Central memory CD8-positive, alpha-beta T cell (primary cell): Measurements from ENCODE around the gene SLC17A3.

Source experiments
- ATAC-seq: fragments of 150-1000 bp; cut with Tn5 transposase; replicated peaks from 2 replicates; pipeline ENCODE4 v1.10.0; 2022; ENCODE audit warnings: mild to moderate bottlenecking, moderate FRiP score, moderate number of reproducible peaks; ENCODE audit not compliant: poor library complexity, severe bottlenecking; ENCODE audit errors: extremely low read depth
- DNase-seq, 2 donors: peaks; one replicate each; pipeline ENCODE4 v3.0.0; 2021; ENCODE audit warnings: low spot score in 2 of 2
- H3K27ac Mint-ChIP-seq: one replicate; pipeline ENCODE4 v1.8.0; 2022; ENCODE audit warnings: low read depth, mild to moderate bottlenecking, moderate library complexity, mixed read lengths
- H3K27me3 Mint-ChIP-seq: one replicate; pipeline ENCODE4 v1.8.0; 2022; ENCODE audit warnings: mixed read lengths
- H3K36me3 Mint-ChIP-seq: one replicate; pipeline ENCODE4 v1.8.0; 2022; ENCODE audit warnings: mild to moderate bottlenecking, moderate library complexity, mixed read lengths; ENCODE audit not compliant: insufficient read depth
- H3K4me1 Mint-ChIP-seq: one replicate; pipeline ENCODE4 v1.8.0; 2022; ENCODE audit warnings: mixed read lengths
- H3K4me3 Mint-ChIP-seq: one replicate; pipeline ENCODE4 v1.8.0; 2022; ENCODE audit warnings: mild to moderate bottlenecking, moderate library complexity, mixed read lengths
- H3K9me3 Mint-ChIP-seq: one replicate; pipeline ENCODE4 v1.8.0; 2022; ENCODE audit warnings: mixed read lengths

SLC17A3 gene

GRCh38 chr6:25874118-25874517 lies at the start of gene SLC17A3:
SLC17A3 (minus strand) TSS chr6:25874243; CDS start chr6:25868387, 5,856 bp downstream.
- no peak for ATAC-seq
- H3K36me3 Mint-ChIP-seq: peaks cover 2% of the 10 kb centered on the region
- peak within 1 kb of the TSS; percentile 74 for H3K27ac Mint-ChIP-seq
- DNase-seq: no peak
- no peaks in the 10 kb centered on the region for H3K27me3 Mint-ChIP-seq
- H3K9me3 Mint-ChIP-seq: no peaks in the 10 kb centered on the region
- H3K4me3 Mint-ChIP-seq: no peak within 1 kb of the TSS
- H3K4me1 Mint-ChIP-seq: peaks cover 26% of the 10 kb centered on the region

GRCh38 chr6:25922301-25922700 lies 48.3 kb upstream of the SLC17A3 start:
- H3K4me3 Mint-ChIP-seq: no peak overlapping the region
- no peak for DNase-seq

GRCh38 chr6:25921525-25922203 lies 47.6 kb upstream of the SLC17A3 start:
- H3K4me1 Mint-ChIP-seq: no peaks in the 10 kb centered on the region

More at GRCh38 chr6:25922301-25922700, 48.3 kb upstream of the SLC17A3 start:
- Mint-ChIP-seq H3K27ac (no peak overlapping the region), H3K4me1 (no peaks in the 10 kb centered on the region), H3K36me3 (no peaks in the 10 kb centered on the region), H3K9me3 (no peaks in the 10 kb centered on the region), H3K27me3 (peaks cover 10% of the 10 kb centered on the region)
- no peak for ATAC-seq

GRCh38 chr6:25919657-25920056 lies 45.6 kb upstream of the SLC17A3 start:
- Mint-ChIP-seq H3K27ac (no peak overlapping the region), H3K27me3 (peaks cover 18% of the 10 kb centered on the region), H3K9me3 (no peaks in the 10 kb centered on the region), H3K4me1 (no peaks in the 10 kb centered on the region), H3K4me3 (no peak overlapping the region), H3K36me3 (no peaks in the 10 kb centered on the region)
- no peak for DNase-seq
- ATAC-seq: no peak

More at GRCh38 chr6:25921525-25922203, 47.6 kb upstream of the SLC17A3 start:
- no peak overlapping the region for H3K4me3 Mint-ChIP-seq
- H3K27me3 Mint-ChIP-seq: peaks cover 10% of the 10 kb centered on the region
- DNase-seq (no peak), ATAC-seq (no peak)
- no peaks in the 10 kb centered on the region for H3K36me3 Mint-ChIP-seq
- no peak overlapping the region for H3K27ac Mint-ChIP-seq
- no peaks in the 10 kb centered on the region for H3K9me3 Mint-ChIP-seq

GRCh38 chr6:25918083-25918683 lies 44.1 kb upstream of the SLC17A3 start:
- Mint-ChIP-seq H3K27ac (no peak overlapping the region), H3K9me3 (no peaks in the 10 kb centered on the region), H3K4me1 (no peaks in the 10 kb centered on the region), H3K4me3 (no peak overlapping the region), H3K27me3 (peaks cover 21% of the 10 kb centered on the region), H3K36me3 (no peaks in the 10 kb centered on the region)
- DNase-seq (no peak), ATAC-seq (no peak)

- no peaks in the 10 kb centered on the region for H3K36me3 Mint-ChIP-seq
- no peak overlapping the region for H3K27ac Mint-ChIP-seq
- H3K27me3 Mint-ChIP-seq: peaks cover 29% of the 10 kb centered on the region
- no peaks in the 10 kb centered on the region for H3K4me1 Mint-ChIP-seq
- ATAC-seq (no peak), DNase-seq (no peak)
- H3K9me3 Mint-ChIP-seq: no peaks in the 10 kb centered on the region
- no peak overlapping the region for H3K4me3 Mint-ChIP-seq
These were observed 42.9 kb upstream of the SLC17A3 start for GRCh38 chr6:25916789-25917490.

GRCh38 chr6:25916330-25916729 lies 42.3 kb upstream of the SLC17A3 start:
- no peaks in the 10 kb centered on the region for H3K9me3 Mint-ChIP-seq
- H3K27me3 Mint-ChIP-seq: peaks cover 29% of the 10 kb centered on the region
- no peaks in the 10 kb centered on the region for H3K4me1 Mint-ChIP-seq
- no peak overlapping the region for H3K4me3 Mint-ChIP-seq
- H3K36me3 Mint-ChIP-seq: no peaks in the 10 kb centered on the region
- ATAC-seq (no peak), DNase-seq (no peak)
- no peak overlapping the region for H3K27ac Mint-ChIP-seq

- no peak overlapping the region for H3K27ac Mint-ChIP-seq
- no peaks in the 10 kb centered on the region for H3K4me1 Mint-ChIP-seq
- H3K9me3 Mint-ChIP-seq: no peaks in the 10 kb centered on the region
- H3K27me3 Mint-ChIP-seq: peaks cover 29% of the 10 kb centered on the region
- H3K36me3 Mint-ChIP-seq: no peaks in the 10 kb centered on the region
- H3K4me3 Mint-ChIP-seq: no peak overlapping the region
- DNase-seq (no peak), ATAC-seq (no peak)
These were observed 39.7 kb upstream of the SLC17A3 start for GRCh38 chr6:25913741-25914140.

GRCh38 chr6:25911351-25911750 lies 37.3 kb upstream of the SLC17A3 start:
- DNase-seq (no peak), ATAC-seq (no peak)
- Mint-ChIP-seq H3K36me3 (peaks cover under 1% of the 10 kb centered on the region), H3K9me3 (no peaks in the 10 kb centered on the region), H3K4me3 (no peak overlapping the region), H3K4me1 (no peaks in the 10 kb centered on the region), H3K27ac (no peak overlapping the region), H3K27me3 (peaks cover 36% of the 10 kb centered on the region)

- DNase-seq (no peak), ATAC-seq (no peak)
- Mint-ChIP-seq H3K27me3 (peaks cover 51% of the 10 kb centered on the region), H3K4me3 (no peak overlapping the region), H3K36me3 (peaks cover 2% of the 10 kb centered on the region), H3K4me1 (no peaks in the 10 kb centered on the region), H3K9me3 (no peaks in the 10 kb centered on the region), H3K27ac (no peak overlapping the region)
These were observed 33.5 kb upstream of the SLC17A3 start for GRCh38 chr6:25907475-25908014.

GRCh38 chr6:25903467-25904099 lies 29.5 kb upstream of the SLC17A3 start:
- no peak for ATAC-seq
- H3K36me3 Mint-ChIP-seq: peaks cover 4% of the 10 kb centered on the region
- no peak overlapping the region for H3K27ac Mint-ChIP-seq

GRCh38 chr6:25902071-25902470 lies 28.0 kb upstream of the SLC17A3 start:
- H3K27ac Mint-ChIP-seq: no peak overlapping the region
- H3K36me3 Mint-ChIP-seq: peaks cover 4% of the 10 kb centered on the region
- DNase-seq: no peak
- no peaks in the 10 kb centered on the region for H3K4me1 Mint-ChIP-seq
- H3K4me3 Mint-ChIP-seq: no peak overlapping the region
- no peak for ATAC-seq
- H3K9me3 Mint-ChIP-seq: no peaks in the 10 kb centered on the region
- H3K27me3 Mint-ChIP-seq: peaks cover 36% of the 10 kb centered on the region

More at GRCh38 chr6:25903467-25904099, 29.5 kb upstream of the SLC17A3 start:
- Mint-ChIP-seq H3K9me3 (no peaks in the 10 kb centered on the region), H3K4me1 (no peaks in the 10 kb centered on the region), H3K4me3 (no peak overlapping the region), H3K27me3 (peaks cover 50% of the 10 kb centered on the region)
- DNase-seq: no peak
